GM23338 (cell line): Measurements from ENCODE around the gene QRFP.

Source experiments
- CREB1 ChIP-seq: fragments of 250-450 bp; sonication (Bioruptor Pico); IDR thresholded peaks from 2 replicates; pipeline ENCODE4 v1.5.0; 2020; ENCODE audit warnings: low read depth, mild to moderate bottlenecking, moderate library complexity
- CTCF ChIP-seq, 2 experiments: fragments of 200-600 bp in 1 of 2; sonication (generic) in 1 of 2; conservative IDR thresholded peaks; 2 replicates each; pipeline versions ENCODE4 v1.5.1 to v1.6.1; 2016 to 2017; ENCODE audit warnings: antibody characterized with exemption in 2 of 2, low read depth in 2 of 2, mild to moderate bottlenecking in 2 of 2, moderate library complexity in 1 of 2
- ETS1 ChIP-seq: IDR thresholded peaks from 2 replicates; pipeline ENCODE4 v1.6.1; 2016; ENCODE audit warnings: antibody characterized with exemption
- EZH2 ChIP-seq: fragments of 200-600 bp; sonication (generic); IDR thresholded peaks from one replicate; pipeline ENCODE4 v1.8.0; 2017; ENCODE audit warnings: antibody characterized with exemption, mild to moderate bottlenecking, low read depth; ENCODE audit not compliant: unreplicated experiment
- EZH2phosphoT487 ChIP-seq: fragments of 200-600 bp; sonication (generic); IDR thresholded peaks from one replicate; pipeline ENCODE4 v1.8.1; 2018; ENCODE audit warnings: antibody characterized with exemption; ENCODE audit not compliant: unreplicated experiment
- JUNB ChIP-seq: IDR thresholded peaks from one replicate; pipeline ENCODE4 v1.6.1; 2016; ENCODE audit warnings: antibody characterized with exemption; ENCODE audit not compliant: unreplicated experiment
- NANOG ChIP-seq: IDR thresholded peaks from 2 replicates; pipeline ENCODE4 v1.6.1; 2016; ENCODE audit warnings: antibody characterized with exemption, borderline replicate concordance
- POLR2AphosphoS5 ChIP-seq: IDR thresholded peaks from 2 replicates; pipeline ENCODE4 v1.6.1; 2016; ENCODE audit warnings: antibody characterized with exemption, low read depth
- REST ChIP-seq: IDR thresholded peaks from one replicate; pipeline ENCODE4 v1.6.1; 2018; ENCODE audit warnings: antibody characterized with exemption; ENCODE audit not compliant: unreplicated experiment
- STAT1 ChIP-seq: IDR thresholded peaks from one replicate; pipeline ENCODE4 v1.6.1; 2016; ENCODE audit warnings: antibody characterized with exemption; ENCODE audit not compliant: unreplicated experiment
- ZNF331 ChIP-seq: fragments of 250-450 bp; sonication (Bioruptor Pico); IDR thresholded peaks from 2 replicates; pipeline ENCODE4 v1.5.0; 2020; ENCODE audit warnings: low read depth, mild to moderate bottlenecking, moderate library complexity
- ZNF462 ChIP-seq: fragments of 250-450 bp; sonication (Bioruptor Pico); IDR thresholded peaks from 2 replicates; pipeline ENCODE4 v1.5.0; 2020; ENCODE audit warnings: mild to moderate bottlenecking, moderate library complexity

- no peak for TF ChIP-seq CTCF (conservative IDR thresholded peaks at IDR 0.05; ENCODE audit: low read depth in 2 of 2)
- no peak for TF ChIP-seq ZNF331 (CRISPR knock-in tag)
- no peak for TF ChIP-seq EZH2
- no peak for TF ChIP-seq NANOG
- no peak for TF ChIP-seq POLR2AphosphoS5
- TF ChIP-seq EZH2phosphoT487 = no peak
- no peak for TF ChIP-seq REST
- no peak for TF ChIP-seq CREB1 (CRISPR knock-in tag)
- TF ChIP-seq STAT1 = no peak
- no peak for TF ChIP-seq ETS1
- no peak for TF ChIP-seq JUNB
- no peak for TF ChIP-seq ZNF462 (CRISPR knock-in tag)
Observed at GRCh38 chr9:130896233-130897014, at the start of gene QRFP.
